Left renal cortex interstitium (tissue), 4 donors: ENCODE measurements around the gene PAX2. TPM values are rescaled to one million over a fixed set of nuclear protein-coding genes. Genes with fewer than 3 reads are reported as not detected.

ENCODE experiments used
- DNase-seq, 4 donors: peaks; one replicate each; pipeline ENCODE4 v3.0.0-alpha.2; 2013; ENCODE audit warnings: low read depth in 4 of 4, low spot score in 2 of 4, missing footprints in 1 of 4
- polyA plus RNA-seq, 4 donors: library from polyadenylated mRNA; unstranded; fragments of 120-200 nt; gene quantifications; one replicate each; pipeline ENCODE4 v1.2.1, GENCODE V29; 2013; ENCODE audit not compliant: insufficient read length in 4 of 4

Gene PAX2
- polyA plus RNA-seq, 4 donors: 116 to 262 (median 178) TPM

- DNase-seq: no peak
Observed at GRCh38 chr10:100737355-100738054, 7.9 kb upstream of the PAX2 start.

GRCh38 chr10:100738055-100738827 is 7.1 kb upstream of the PAX2 start:
- DNase-seq: no peak

- DNase-seq: no peak
Observed at GRCh38 chr10:100739517-100740368, 5.6 kb upstream of the PAX2 start.

GRCh38 chr10:100740476-100741377 is 4.7 kb upstream of the PAX2 start:
- DNase-seq: no peak

- DNase-seq: no peak
Observed at GRCh38 chr10:100741378-100742075, 3.9 kb upstream of the PAX2 start.

GRCh38 chr10:100742076-100742771 is 3.2 kb upstream of the PAX2 start:
- no peak for DNase-seq

GRCh38 chr10:100742936-100743335 is 2.4 kb upstream of the PAX2 start:
- DNase-seq: no peak

GRCh38 chr10:100743626-100744135 is 1.7 kb upstream of the PAX2 start:
- DNase-seq: no peak

- DNase-seq: no peak
Observed at GRCh38 chr10:100744136-100744986, 1.0 kb upstream of the PAX2 start.

- no peak for DNase-seq
Observed at GRCh38 chr10:100745882-100746783, 751 bp downstream of the PAX2 start.

GRCh38 chr10:100746784-100747455 is 1.5 kb downstream of the PAX2 start:
- DNase-seq: no peak

GRCh38 chr10:100747456-100748230 is 2.3 kb downstream of the PAX2 start:
- no peak for DNase-seq

- no peak for DNase-seq
Observed at GRCh38 chr10:100748231-100749058, 3.1 kb downstream of the PAX2 start.

GRCh38 chr10:100749059-100749308 is 3.6 kb downstream of the PAX2 start:
- no peak for DNase-seq
